ENCODE results near the gene MYO1D.

MYO1D gene

DNA sequence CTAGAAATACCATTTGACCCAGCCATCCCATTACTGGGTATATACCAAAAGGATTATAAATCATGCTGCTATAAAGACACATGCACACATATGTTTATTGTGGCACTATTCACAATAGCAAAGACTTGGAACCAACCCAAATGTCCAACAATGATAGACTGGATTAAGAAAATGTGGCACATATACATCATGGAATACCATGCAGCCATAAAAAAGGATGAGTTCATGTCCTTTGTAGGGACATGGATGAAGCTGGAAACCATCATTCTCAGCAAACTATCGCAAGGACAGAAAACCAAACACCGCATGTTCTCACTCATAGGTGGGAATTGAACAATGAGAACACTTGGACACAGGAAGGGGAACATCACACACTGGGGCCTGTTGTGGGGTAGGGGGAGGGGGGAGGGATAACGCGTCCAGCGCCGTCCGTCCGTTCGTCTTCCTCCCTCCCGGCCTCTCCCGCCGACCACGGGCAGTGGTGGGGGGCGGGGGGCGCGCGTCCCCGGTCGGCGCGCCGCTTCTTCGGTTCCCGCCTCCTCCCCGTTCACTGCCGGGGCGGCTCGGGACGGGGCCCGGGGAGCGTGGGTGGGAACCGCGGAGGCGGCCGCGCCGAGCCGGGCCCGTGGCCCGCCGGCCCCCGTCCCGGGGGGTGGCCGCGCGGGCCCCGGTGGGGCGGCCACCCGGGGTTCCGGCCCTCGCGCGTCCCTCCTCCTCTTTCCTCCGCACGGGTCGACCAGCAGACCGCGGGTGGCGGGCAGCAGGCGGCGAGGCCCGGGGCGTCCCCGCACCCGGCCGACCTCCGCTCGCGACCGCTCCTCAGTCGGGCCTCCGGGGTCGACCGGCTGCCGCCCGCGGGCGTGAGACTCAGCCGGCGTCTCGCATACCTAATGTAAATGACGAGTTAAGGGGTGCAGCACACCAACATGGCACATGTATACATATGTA is 54.7 kb downstream of the MYO1D start:
- peak overlapping the region; percentile 13 for H3K4me3 ChIP-seq (ENCODE audit: low read depth, low read length)

- H3K4me3 ChIP-seq (ENCODE audit: low read depth, low read length) = no peak overlapping the region
Observed at GRCh38 chr17:32820440-32820839, 56.5 kb downstream of the MYO1D start.

DNA sequence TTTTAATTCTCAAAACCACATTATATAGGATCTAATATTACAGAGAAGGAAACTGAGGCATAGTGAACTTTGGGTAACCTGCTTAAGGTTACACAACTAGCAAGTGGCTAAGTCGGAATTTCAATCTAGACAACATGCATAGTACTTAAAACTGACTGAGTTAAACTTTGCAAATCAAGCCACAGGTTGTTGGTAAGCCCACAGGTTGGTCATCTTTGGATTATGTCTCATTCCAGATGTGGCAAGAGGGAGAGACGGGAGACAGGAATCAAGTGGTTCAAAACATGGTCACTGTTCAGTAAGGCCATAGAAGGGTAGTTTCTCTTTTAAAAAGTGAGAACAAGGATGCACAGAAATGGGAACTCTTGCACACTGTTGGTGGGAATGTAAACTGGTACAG is 57.1 kb downstream of the MYO1D start:
- no peak overlapping the region for H3K4me3 ChIP-seq (ENCODE audit: low read depth, low read length)

- no peak overlapping the region for H3K4me3 ChIP-seq (ENCODE audit: low read depth, low read length)
Observed at GRCh38 chr17:32819035-32819434, 57.9 kb downstream of the MYO1D start.

DNA sequence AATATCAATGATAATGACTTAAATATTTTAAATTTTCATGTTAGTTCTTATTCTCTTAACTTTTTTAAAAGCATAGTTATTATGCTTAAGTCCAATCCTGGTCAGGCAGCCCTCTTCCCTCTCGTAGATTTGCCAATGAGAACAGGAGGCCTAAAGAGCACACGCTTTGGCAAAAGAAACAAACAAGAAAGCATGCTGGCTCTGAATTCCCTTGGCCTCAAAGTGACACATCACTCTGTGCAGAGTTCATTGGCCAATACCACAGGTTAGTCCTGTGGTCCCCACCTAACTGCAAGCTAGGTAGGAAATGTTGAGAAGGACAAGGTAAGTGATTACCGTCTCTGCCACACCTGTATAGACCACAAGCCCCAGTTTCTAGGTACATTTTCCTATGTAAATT is 61.5 kb downstream of the MYO1D start:
- no peak overlapping the region for H3K4me3 ChIP-seq (ENCODE audit: low read depth, low read length)

- no peak overlapping the region for H3K4me3 ChIP-seq (ENCODE audit: low read depth, low read length)
Observed at GRCh38 chr17:32814836-32815235, 62.1 kb downstream of the MYO1D start.

DNA sequence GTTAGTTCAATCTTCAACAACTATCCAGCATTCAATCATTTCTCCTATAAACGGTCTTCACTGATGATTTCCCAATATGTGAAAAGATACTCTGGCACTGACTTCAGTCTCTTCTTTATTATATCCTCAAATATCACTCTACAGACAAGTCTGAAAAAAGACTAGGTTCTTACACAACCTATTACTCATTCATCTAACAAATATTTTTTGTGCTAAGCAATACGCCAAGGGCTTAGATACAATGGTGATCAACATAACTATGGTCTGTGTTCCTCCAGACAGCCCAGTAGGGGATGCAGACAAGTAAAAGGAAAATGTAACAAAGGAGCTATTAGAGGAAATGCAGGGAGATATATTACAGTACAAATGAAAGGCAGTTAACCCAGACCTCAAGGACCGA is 63.9 kb downstream of the MYO1D start:
- H3K4me3 ChIP-seq (ENCODE audit: low read depth, low read length) = no peak overlapping the region

- H3K4me3 ChIP-seq (ENCODE audit: low read depth, low read length) = no peak overlapping the region
Observed at GRCh38 chr17:32810690-32811089, 66.2 kb downstream of the MYO1D start.

GRCh38 chr17:32807577-32807976 is 69.3 kb downstream of the MYO1D start:
- no peak overlapping the region for H3K4me3 ChIP-seq (ENCODE audit: low read depth, low read length)

DNA sequence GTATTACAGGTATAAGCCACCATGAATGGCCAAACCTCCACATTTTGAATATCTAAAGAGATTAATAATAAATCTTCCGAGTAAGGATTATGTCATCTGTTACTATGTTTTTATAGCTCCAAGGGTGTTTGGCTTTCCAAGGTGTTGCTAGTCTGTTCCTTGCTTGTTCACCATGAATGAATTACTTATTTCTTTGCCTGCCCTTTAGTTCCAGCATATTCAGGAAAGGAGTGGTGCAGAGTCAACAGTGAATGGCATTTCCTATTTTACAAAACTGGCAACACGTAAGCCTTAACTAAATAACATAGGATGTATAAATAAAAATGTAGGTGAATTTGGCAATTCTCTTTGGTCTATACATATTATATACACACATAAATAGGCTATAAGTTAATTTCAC is 70.3 kb downstream of the MYO1D start:
- H3K4me3 ChIP-seq (ENCODE audit: low read depth, low read length) = no peak overlapping the region

GRCh38 chr17:32805029-32805976 is 71.6 kb downstream of the MYO1D start:
- no peak overlapping the region for H3K4me3 ChIP-seq (ENCODE audit: low read depth, low read length)

GRCh38 chr17:32803544-32803943 is 73.4 kb downstream of the MYO1D start:
- no peak overlapping the region for H3K4me3 ChIP-seq (ENCODE audit: low read depth, low read length)

- no peak overlapping the region for H3K4me3 ChIP-seq (ENCODE audit: low read depth, low read length)
Observed at GRCh38 chr17:32802306-32802705, 74.6 kb downstream of the MYO1D start.

- no peak overlapping the region for H3K4me3 ChIP-seq (ENCODE audit: low read depth, low read length)
Observed at GRCh38 chr17:32801641-32802040, 75.3 kb downstream of the MYO1D start.

- no peak overlapping the region for H3K4me3 ChIP-seq (ENCODE audit: low read depth, low read length)
Observed at GRCh38 chr17:32801193-32801592, 75.7 kb downstream of the MYO1D start.

GRCh38 chr17:32798938-32799337 is 78.0 kb downstream of the MYO1D start:
- H3K4me3 ChIP-seq (ENCODE audit: low read depth, low read length) = no peak overlapping the region

- no peak overlapping the region for H3K4me3 ChIP-seq (ENCODE audit: low read depth, low read length)
Observed at GRCh38 chr17:32795339-32795979, 81.5 kb downstream of the MYO1D start.

GRCh38 chr17:32794533-32795246 is 82.2 kb downstream of the MYO1D start:
- H3K4me3 ChIP-seq (ENCODE audit: low read depth, low read length) = no peak overlapping the region

GRCh38 chr17:32793841-32794240 is 83.1 kb downstream of the MYO1D start:
- no peak overlapping the region for H3K4me3 ChIP-seq (ENCODE audit: low read depth, low read length)

DNA sequence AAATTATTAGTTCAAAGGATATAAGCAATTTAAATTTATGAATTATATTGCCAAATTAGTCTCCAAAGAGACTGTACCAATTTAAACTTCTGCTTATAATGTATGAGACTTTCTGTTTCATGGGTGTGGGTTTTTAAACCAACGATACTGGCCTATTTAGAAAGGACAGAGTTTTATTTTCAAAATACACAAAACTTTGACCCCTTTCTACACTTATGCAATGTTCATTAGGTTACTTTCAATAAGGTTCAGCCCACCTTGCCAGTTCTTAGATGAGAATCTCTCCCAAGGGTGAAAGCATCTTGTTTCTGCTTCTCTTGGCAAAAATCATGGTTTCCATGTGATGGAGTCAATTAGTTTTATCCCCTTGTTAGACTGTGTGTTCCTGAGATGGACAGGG is 84.7 kb downstream of the MYO1D start:
- H3K4me3 ChIP-seq (ENCODE audit: low read depth, low read length) = no peak overlapping the region

- no peak overlapping the region for H3K4me3 ChIP-seq (ENCODE audit: low read depth, low read length)
Observed at GRCh38 chr17:32786169-32786568, 90.8 kb downstream of the MYO1D start.

All from iPS-11a (cell line).